Activated CD4-positive, alpha-beta T cell treated with anti-CD3 and anti-CD28 coated beads for 1 hour (primary cell): ENCODE data around the gene HRH1.

Source experiments
- DNase-seq: peaks from one replicate; pipeline ENCODE4 v3.0.0-alpha.2; 2020

Gene HRH1

DNA sequence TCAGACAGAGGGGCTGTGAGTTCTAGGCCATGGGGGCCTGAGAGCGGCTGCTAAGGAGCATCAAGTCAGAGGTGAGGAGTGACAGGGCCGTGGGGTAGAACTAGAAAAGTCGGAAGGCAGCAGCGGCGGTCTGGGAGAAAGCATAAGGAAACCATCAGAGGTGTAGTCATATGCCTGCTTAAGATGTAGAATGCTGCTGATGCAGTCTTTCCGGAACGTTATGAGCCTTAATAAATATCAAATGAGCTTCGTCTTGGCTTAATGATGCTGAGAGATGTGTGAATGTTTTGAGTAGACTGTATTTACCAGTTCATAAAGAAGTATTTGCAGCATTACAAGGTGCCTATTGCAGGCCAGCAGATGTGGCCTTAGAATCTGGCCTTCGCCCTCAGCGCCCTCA lies 133.1 kb downstream of the HRH1 start:
- no peak for DNase-seq

DNA sequence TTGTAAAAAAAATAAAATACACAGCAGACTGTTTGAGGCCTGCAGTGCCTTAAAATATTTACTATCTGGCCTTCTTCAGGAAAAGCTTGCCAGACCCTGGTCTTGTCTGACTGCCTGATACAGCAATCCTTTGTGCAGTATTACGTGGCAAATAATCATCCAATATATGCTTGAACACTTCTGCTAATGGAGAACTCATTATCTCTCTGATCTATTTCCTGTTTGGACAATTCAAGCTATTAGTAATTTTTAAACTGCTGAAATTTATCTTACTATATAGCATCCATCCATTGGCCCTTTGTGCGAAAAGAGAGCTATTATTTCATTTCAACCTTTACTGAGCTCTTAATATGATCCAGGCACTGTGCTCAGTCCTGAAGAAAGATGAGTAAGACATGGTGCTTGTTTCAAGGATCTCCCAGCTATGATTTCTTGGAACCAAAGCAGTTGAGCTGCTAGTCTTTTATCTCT lies 133.8 kb downstream of the HRH1 start:
- no peak for DNase-seq

- no peak for DNase-seq
These were observed 134.7 kb downstream of the HRH1 start for GRCh38 chr3:11288786-11289637.

DNA sequence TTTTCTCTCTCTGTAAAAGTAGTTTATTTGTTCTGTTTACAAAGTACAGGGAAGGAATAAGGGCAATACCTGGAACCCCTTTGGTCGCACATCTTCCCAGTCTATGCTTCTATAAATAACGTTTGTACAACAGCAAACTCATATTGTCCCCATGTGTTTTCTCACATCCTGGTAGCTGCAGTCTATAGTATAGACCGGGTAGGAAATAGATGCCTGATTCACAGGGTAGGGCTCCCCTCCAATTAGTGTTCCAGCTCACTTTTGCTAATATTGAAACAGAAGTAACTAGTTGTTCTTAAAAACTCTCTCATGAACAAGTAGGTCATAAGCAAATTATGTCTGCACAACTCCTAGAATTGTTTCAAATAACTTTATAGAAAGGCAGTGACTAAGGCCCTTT lies 135.6 kb downstream of the HRH1 start:
- no peak for DNase-seq

GRCh38 chr3:11290743-11291680 lies 136.7 kb downstream of the HRH1 start:
- no peak for DNase-seq

DNA sequence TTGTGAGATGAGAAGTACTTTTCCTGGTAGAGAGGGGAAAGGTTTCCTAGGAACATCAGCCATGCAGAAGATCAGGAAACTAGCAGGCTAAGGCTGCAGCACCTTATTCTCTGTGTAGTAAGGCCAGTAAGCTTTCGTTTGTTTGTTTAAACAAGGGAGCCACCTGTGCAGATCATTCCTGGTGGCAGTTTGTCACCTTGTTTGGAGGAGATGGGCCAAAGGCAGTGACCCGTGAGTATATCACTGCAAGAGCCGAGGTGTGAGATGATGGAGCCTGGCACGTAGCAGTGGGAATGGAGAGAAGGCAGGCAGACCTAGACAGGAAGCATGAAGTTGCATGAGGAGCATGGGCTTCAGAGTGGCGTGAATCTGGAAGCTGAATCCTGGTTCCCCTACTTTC lies 137.5 kb downstream of the HRH1 start:
- no peak for DNase-seq

GRCh38 chr3:11297126-11297525 lies 142.8 kb downstream of the HRH1 start:
- no peak for DNase-seq

GRCh38 chr3:11300970-11301369 lies 146.7 kb downstream of the HRH1 start:
- DNase-seq = no peak

GRCh38 chr3:11302444-11302843 lies 148.2 kb downstream of the HRH1 start:
- no peak for DNase-seq

- no peak for DNase-seq
These were observed 149.9 kb downstream of the HRH1 start for GRCh38 chr3:11304175-11304574.

DNA sequence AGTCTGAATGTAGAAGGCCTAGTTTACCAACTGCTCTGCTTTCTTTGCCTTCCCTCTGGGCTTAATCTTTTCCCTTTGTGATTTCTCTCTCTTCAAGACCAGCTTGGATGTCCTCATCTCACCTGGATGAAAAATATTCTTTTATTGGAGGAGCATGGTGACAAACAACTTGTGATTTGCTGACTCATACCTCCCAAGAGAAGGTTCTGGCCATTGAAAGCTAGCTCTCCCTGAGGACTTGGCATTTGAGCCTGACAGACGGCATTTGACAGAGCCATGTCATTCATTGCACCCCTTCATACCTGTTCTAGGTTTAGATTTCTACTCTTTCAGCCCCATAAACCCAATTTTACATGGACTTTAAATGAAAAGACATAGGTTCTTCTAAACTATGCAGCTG lies 151.2 kb downstream of the HRH1 start:
- DNase-seq = no peak

DNA sequence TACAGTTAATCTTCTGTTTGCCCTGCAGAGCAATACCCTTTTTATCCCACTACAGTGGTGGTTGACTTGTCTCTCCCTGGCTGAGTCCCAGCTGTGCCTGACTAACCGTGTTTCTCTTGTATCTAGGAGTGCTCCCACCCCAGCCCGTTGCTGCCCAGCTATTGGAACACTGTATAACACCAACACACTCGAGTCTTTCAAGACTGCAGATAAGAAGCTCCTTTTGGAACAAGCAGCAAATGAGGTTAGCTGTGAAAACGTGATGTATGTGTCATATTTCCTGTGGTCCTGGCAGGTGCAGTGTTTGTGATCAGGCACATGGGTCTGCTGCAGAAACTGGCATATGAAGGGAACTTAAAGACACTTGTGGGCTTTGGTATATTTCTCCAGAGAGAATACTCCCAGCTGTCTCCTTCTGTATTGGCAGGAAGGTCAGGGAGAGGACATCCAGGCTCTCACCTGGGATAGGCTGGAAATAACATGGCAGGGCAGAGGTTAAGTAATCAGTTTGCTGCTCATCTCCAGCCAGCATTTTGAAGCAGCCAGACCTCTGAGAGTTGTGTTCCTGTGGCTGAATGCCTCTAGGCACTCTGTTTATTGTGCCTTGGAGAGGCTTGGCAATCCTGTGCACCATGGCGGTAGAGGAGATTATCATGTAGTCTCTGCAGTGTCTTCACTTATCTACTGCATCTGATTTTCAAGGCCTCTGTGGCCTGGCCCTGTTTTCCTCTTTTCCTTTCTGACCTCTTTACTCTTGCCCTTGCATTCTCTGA lies 152.7 kb downstream of the HRH1 start:
- no peak for DNase-seq

DNA sequence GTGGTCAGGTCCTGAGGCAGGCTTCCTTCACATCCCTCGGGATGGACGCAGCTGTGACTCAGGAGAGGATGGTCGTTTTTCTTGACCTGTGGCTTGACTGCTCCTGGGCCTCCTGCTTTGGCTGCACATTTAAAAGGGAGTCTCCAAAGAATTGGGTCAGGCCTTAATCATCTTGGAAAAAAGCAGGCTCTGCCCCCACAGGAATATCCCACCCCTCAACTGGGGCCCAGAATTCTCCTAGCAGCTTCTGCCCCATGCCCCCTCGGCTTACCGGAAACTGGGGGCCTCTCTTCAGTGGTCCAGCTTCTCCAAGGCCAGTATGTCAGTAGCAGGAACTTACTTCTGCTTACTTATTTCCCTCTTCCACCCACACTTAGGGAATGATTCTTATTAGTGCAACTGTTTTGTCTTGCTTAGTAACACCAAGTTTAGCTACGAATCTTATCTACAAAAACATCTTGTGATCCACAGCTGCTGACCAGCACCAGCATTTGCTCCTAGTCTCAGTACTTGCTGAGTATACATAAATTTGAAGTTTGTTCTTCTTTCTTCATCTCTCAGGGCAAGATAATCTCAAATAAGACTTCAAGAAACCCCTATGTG lies 153.6 kb downstream of the HRH1 start:
- DNase-seq = no peak

DNA sequence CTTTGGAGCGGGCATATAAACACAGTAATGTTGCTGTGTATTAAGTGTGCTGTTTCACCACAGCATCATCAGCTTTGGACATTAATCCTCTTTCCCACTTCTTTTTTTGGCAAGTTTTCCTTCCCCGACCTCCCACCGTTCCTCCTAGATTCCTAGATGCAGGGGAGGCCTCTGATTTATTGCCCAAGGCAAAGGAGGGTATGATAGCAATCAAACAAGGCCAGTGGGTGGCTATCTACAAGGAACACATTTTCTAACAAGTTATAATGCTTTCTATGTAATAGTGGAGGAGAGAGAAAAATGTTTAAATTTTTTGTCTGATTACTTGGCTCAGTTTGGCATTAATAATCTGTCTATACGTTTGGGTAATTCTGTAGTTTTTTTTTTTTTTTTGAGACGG lies 156.0 kb downstream of the HRH1 start:
- no peak for DNase-seq

- no peak for DNase-seq
These were observed 157.9 kb downstream of the HRH1 start for GRCh38 chr3:11312166-11312565.
